ENCODE measurements around the gene AKNA.

Gene AKNA

GRCh38 chr9:114304416-114305188, 83.2 kb downstream of the AKNA start:
- ChIA-PET POLR2A (ENCODE audit: low non-redundant PET) (no interaction called here), CTCF (interaction anchor here (0.5 to 1.0 kb wide), 7 partner anchors 29 to 721 kb away, joined by 3 to 6 read pairs (median 4); no protein-coding TSS in a partner anchor)
- DNase-seq (ENCODE audit: low spot score) = no peak
- no peak for TF ChIP-seq CTCF (conservative IDR thresholded peaks at IDR 0.05; ENCODE audit: low read depth)
- H3K27ac ChIP-seq = no peak overlapping the region

GRCh38 chr9:114303977-114304376, 83.8 kb downstream of the AKNA start:
- POLR2A ChIA-PET (ENCODE audit: low non-redundant PET) = no interaction called here
- no peak for DNase-seq (ENCODE audit: low spot score)
- no peak for TF ChIP-seq CTCF (conservative IDR thresholded peaks at IDR 0.05; ENCODE audit: low read depth)
- CTCF ChIA-PET = interaction anchor here (1.0 kb wide), 1 partner anchor 567 kb away, joined by 4 read pairs; no protein-coding TSS in a partner anchor
- no peak overlapping the region for H3K27ac ChIP-seq

GRCh38 chr9:114303571-114303970, 84.2 kb downstream of the AKNA start:
- TF ChIP-seq CTCF (conservative IDR thresholded peaks at IDR 0.05; ENCODE audit: low read depth) = no peak
- CTCF ChIA-PET = interaction anchor here (0.6 to 1.0 kb wide), 3 partner anchors 171 to 566 kb away, joined by 4 read pairs; no protein-coding TSS in a partner anchor
- POLR2A ChIA-PET (ENCODE audit: low non-redundant PET) = no interaction called here
- no peak overlapping the region for H3K27ac ChIP-seq
- no peak for DNase-seq (ENCODE audit: low spot score)

GRCh38 chr9:114302727-114303126, 85.1 kb downstream of the AKNA start:
- TF ChIP-seq CTCF (conservative IDR thresholded peaks at IDR 0.05; ENCODE audit: low read depth) = no peak
- ChIA-PET POLR2A (ENCODE audit: low non-redundant PET) (no interaction called here), CTCF (interaction anchor here (0.8 kb wide), 1 partner anchor 220 kb away, joined by 4 read pairs; no protein-coding TSS in a partner anchor)
- DNase-seq (ENCODE audit: low spot score) = no peak
- H3K27ac ChIP-seq = no peak overlapping the region

GRCh38 chr9:114301798-114302565, 85.8 kb downstream of the AKNA start:
- CTCF ChIA-PET = interaction anchor here (0.7 kb wide), 1 partner anchor 11 kb away, joined by 4 read pairs; no protein-coding TSS in a partner anchor
- no peak for DNase-seq (ENCODE audit: low spot score)
- POLR2A ChIA-PET (ENCODE audit: low non-redundant PET) = no interaction called here
- no peak overlapping the region for H3K27ac ChIP-seq
- no peak for TF ChIP-seq CTCF (conservative IDR thresholded peaks at IDR 0.05; ENCODE audit: low read depth)

Measured in RWPE1 (cell line).